HG03175 (cell line): Measurements from ENCODE around the gene VPS26B.
"Not testable (repeated sequence)": the region's sequence is repeated elsewhere in the genome, so short reads cannot be mapped to it uniquely, and the experiment has no call there.

Source experiments
- ATAC-seq: cut with Tn5 transposase; IDR thresholded peaks from one replicate; pipeline ENCODE4 v1.9.1; 2021; ENCODE audit warnings: mild to moderate bottlenecking, moderate library complexity; ENCODE audit not compliant: unreplicated experiment

Gene VPS26B

GRCh38 chr11:134278356-134278755 is 53.9 kb downstream of the VPS26B start:
- no peak for ATAC-seq

- not testable (repeated sequence) for ATAC-seq
These were observed 57.2 kb downstream of the VPS26B start for GRCh38 chr11:134281635-134282034.

GRCh38 chr11:134282121-134283045 is 57.9 kb downstream of the VPS26B start:
- no peak for ATAC-seq

- ATAC-seq, result no peak
These were observed 59.2 kb downstream of the VPS26B start for GRCh38 chr11:134283461-134284230.

- ATAC-seq, result not testable (repeated sequence)
These were observed 59.9 kb downstream of the VPS26B start for GRCh38 chr11:134284349-134284748.

- no peak for ATAC-seq
These were observed 63.1 kb downstream of the VPS26B start for GRCh38 chr11:134287561-134287960.

- ATAC-seq, result no peak
These were observed 64.0 kb downstream of the VPS26B start for GRCh38 chr11:134288486-134288885.

GRCh38 chr11:134289167-134289566 is 64.7 kb downstream of the VPS26B start:
- ATAC-seq, result no peak

GRCh38 chr11:134289789-134290188 is 65.3 kb downstream of the VPS26B start:
- ATAC-seq, result no peak

GRCh38 chr11:134290646-134291045 is 66.2 kb downstream of the VPS26B start:
- no peak for ATAC-seq

GRCh38 chr11:134291196-134291595 is 66.7 kb downstream of the VPS26B start:
- no peak for ATAC-seq

GRCh38 chr11:134292661-134293060 is 68.2 kb downstream of the VPS26B start:
- ATAC-seq, result no peak

GRCh38 chr11:134293119-134294113 is 68.9 kb downstream of the VPS26B start:
- ATAC-seq, result no peak

- ATAC-seq, result no peak
These were observed 70.2 kb downstream of the VPS26B start for GRCh38 chr11:134294664-134295063.
